ENCODE measurements around the gene PERP. TPM values are rescaled to one million over a fixed set of nuclear protein-coding genes. Genes with fewer than 3 reads are reported as not detected.

The PERP gene
- total and polyA plus RNA-seq, 2 of the 8 experiments (the other 6 are each of a cell fraction or from before 2014, with no cell fraction given): 21.0 to 26.7 TPM

DNA sequence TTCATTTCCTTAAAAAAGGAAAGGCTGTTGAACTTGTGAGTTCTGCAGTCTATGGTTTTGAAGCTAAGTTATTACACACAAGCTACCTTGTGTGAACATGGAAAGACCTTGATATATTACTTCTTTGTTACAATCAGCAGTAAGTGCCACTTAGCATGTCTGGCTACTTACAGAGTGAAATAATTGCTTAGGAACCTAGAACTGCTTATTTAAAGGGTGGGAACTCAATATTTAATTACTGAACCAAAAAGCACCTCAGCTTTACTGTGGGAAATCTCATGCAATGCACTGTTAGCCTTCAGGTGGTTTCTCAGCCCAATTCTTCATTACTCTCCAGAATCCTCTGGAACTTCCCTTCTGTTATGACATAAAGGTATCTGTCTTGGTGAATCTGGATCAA is 17.9 kb downstream of the PERP start:
- H3K18ac ChIP-seq (ENCODE audit: extremely low read depth, low read length): no peak overlapping the region
- H3K27me3 ChIP-seq (replicated peaks in 1 of 4; ENCODE audit: control insufficient read depth in 3 of 4, extremely low read depth in 1 of 4, insufficient read depth in 3 of 4, low read length in 3 of 4): peaks cover 0 to 3% (median 1%) of the 10 kb centered on the region in 4 experiments; a peak in 1 of 7 replicates
- H3K4me2 ChIP-seq (ENCODE audit: insufficient read depth in 1 of 2, low read depth in 2 of 2, low read length in 2 of 2): no peak overlapping the region
- H2BK120ac ChIP-seq (replicated peaks; ENCODE audit: low read depth, low read length): no peak overlapping the region
- no peak overlapping the region for H2BK15ac ChIP-seq (ENCODE audit: low read length)
- ChIA-PET POLR2A (ENCODE audit: partially characterized antibody) (interaction anchor here (0.7 to 1.1 kb wide), 2 partner anchors 17 to 882 kb away, joined by 3 read pairs; no protein-coding TSS in a partner anchor), CTCF (ENCODE audit: partially characterized antibody) (interaction anchor here (1.0 to 1.4 kb wide), 4 partner anchors 12 to 150 kb away, joined by 3 to 4 read pairs (median 3); no protein-coding TSS in a partner anchor)
- DNase-seq (ENCODE audit: low read depth in 1 of 2, low spot score in 2 of 2) (no peak), FAIRE-seq (no peak)
- no peaks in the 10 kb centered on the region for H3K23me2 ChIP-seq (ENCODE audit: low read depth, low read length)
- H3K79me2 ChIP-seq (ENCODE audit: control insufficient read depth in 1 of 2, insufficient read depth in 2 of 2, low read length in 2 of 2): no peaks in the 10 kb centered on the region
- H3K9me3 ChIP-seq (ENCODE audit: insufficient read depth in 2 of 2, low read depth in 1 of 2, low read length in 1 of 2): no peaks in the 10 kb centered on the region
- H3K4me3 ChIP-seq (ENCODE audit: extremely low read depth in 1 of 4, insufficient read depth in 2 of 4, low read depth in 3 of 4, low read length in 4 of 4): no peak overlapping the region
- no peak overlapping the region for H3K9ac ChIP-seq (replicated peaks in 1 of 4; ENCODE audit: extremely low read depth in 1 of 4, low read depth in 3 of 4, low read length in 3 of 4)
- no peak overlapping the region for H3K14ac ChIP-seq (ENCODE audit: insufficient read length)
- H3K4me1 ChIP-seq (replicated peaks in 1 of 4; ENCODE audit: control insufficient read depth in 3 of 4, insufficient read depth in 4 of 4, low read length in 3 of 4): peaks cover 6 to 12% (median 9%) of the 10 kb centered on the region in 4 experiments
- H4K5ac ChIP-seq (ENCODE audit: insufficient read length, low read depth, low read length): no peak overlapping the region
- no peak overlapping the region for H3K23ac ChIP-seq (ENCODE audit: insufficient read length)
- H4K8ac ChIP-seq (ENCODE audit: extremely low read depth, insufficient read depth, low read length): no peak overlapping the region
- H3K79me1 ChIP-seq (ENCODE audit: low read depth, low read length): no peaks in the 10 kb centered on the region
- no peak overlapping the region for H3K27ac ChIP-seq (ENCODE audit: low read depth, low read length)
- H4K91ac ChIP-seq (replicated peaks; ENCODE audit: insufficient read length, low read length): no peak overlapping the region
- H2BK20ac ChIP-seq (ENCODE audit: low read length): no peak overlapping the region
- peaks cover 0 to 4% (median 0%) of the 10 kb centered on the region in 4 experiments; a peak in 2 of 8 replicates for H3K36me3 ChIP-seq (ENCODE audit: control insufficient read depth in 2 of 4, insufficient read depth in 4 of 4, low read length in 3 of 4)
- TF ChIP-seq ZNF274 (IDR thresholded peaks at IDR 0.05; ENCODE audit: borderline replicate concordance, extremely low read depth, low read length) (no peak), HDAC6 (IDR thresholded peaks at IDR 0.05; ENCODE audit: low read depth, low read length) (no peak), SIN3A (conservative IDR thresholded peaks at IDR 0.05 in 1 of 2, IDR thresholded peaks at IDR 0.05 in 1 of 2; ENCODE audit: low read depth in 1 of 2, low read length in 2 of 2) (no peak), RBBP5 (IDR thresholded peaks at IDR 0.05; ENCODE audit: borderline replicate concordance, low read depth, low read length) (no peak), CEBPB (IDR thresholded peaks at IDR 0.05; ENCODE audit: low read depth, low read length) (no peak), HDAC2 (IDR thresholded peaks at IDR 0.05; ENCODE audit: borderline replicate concordance in 1 of 2, low read depth in 2 of 2, low read length in 2 of 2) (no peak)
- TF ChIP-seq, protein P1, sequence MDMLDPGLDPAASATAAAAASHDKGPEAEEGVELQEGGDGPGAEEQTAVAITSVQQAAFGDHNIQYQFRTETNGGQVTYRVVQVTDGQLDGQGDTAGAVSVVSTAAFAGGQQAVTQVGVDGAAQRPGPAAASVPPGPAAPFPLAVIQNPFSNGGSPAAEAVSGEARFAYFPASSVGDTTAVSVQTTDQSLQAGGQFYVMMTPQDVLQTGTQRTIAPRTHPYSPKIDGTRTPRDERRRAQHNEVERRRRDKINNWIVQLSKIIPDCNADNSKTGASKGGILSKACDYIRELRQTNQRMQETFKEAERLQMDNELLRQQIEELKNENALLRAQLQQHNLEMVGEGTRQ (IDR thresholded peaks at IDR 0.05; ENCODE audit: low read length): no peak
- TF ChIP-seq, protein P2, sequence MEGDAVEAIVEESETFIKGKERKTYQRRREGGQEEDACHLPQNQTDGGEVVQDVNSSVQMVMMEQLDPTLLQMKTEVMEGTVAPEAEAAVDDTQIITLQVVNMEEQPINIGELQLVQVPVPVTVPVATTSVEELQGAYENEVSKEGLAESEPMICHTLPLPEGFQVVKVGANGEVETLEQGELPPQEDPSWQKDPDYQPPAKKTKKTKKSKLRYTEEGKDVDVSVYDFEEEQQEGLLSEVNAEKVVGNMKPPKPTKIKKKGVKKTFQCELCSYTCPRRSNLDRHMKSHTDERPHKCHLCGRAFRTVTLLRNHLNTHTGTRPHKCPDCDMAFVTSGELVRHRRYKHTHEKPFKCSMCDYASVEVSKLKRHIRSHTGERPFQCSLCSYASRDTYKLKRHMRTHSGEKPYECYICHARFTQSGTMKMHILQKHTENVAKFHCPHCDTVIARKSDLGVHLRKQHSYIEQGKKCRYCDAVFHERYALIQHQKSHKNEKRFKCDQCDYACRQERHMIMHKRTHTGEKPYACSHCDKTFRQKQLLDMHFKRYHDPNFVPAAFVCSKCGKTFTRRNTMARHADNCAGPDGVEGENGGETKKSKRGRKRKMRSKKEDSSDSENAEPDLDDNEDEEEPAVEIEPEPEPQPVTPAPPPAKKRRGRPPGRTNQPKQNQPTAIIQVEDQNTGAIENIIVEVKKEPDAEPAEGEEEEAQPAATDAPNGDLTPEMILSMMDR (IDR thresholded peaks at IDR 0.05; ENCODE audit: control extremely low read depth in 1 of 3, insufficient read depth in 1 of 3, low read depth in 1 of 3, low read length in 3 of 3): no peak
- no peak overlapping the region for H3K56ac ChIP-seq (replicated peaks; ENCODE audit: insufficient read length, low read depth, low read length)
- H3K4ac ChIP-seq (replicated peaks; ENCODE audit: insufficient read length, low read depth, low read length): no peak overlapping the region
- no peak overlapping the region for H2BK5ac ChIP-seq (ENCODE audit: low read depth, low read length)
- no peaks in the 10 kb centered on the region for H4K20me1 ChIP-seq (replicated peaks in 1 of 2; ENCODE audit: control insufficient read depth in 1 of 2, insufficient read depth in 2 of 2, low read length in 2 of 2)
- H2BK12ac ChIP-seq (ENCODE audit: low read depth, low read length): no peak overlapping the region
- H2AK5ac ChIP-seq (ENCODE audit: low read depth, low read length): no peak overlapping the region
- no peak overlapping the region for H2AFZ ChIP-seq (ENCODE audit: low read length)
